Neural progenitor cell (in vitro differentiated cells): Measurements from ENCODE around the gene DDAH2. TPM values are rescaled to one million over a fixed set of nuclear protein-coding genes. Genes with fewer than 3 reads are reported as not detected.

ENCODE experiments used
- DNase-seq: peaks from one replicate; pipeline ENCODE4 v3.0.0-alpha.2; 2016; ENCODE audit warnings: low spot score
- H2AFZ ChIP-seq: fragments of 200-600 bp; sonication (generic); replicated peaks from 2 replicates; pipeline ENCODE4 v1.6.1; 2016; ENCODE audit warnings: antibody characterized with exemption
- H3F3A ChIP-seq: fragments of 200-600 bp; sonication (generic); 2 replicates; pipeline ENCODE4 v1.6.1; 2016; ENCODE audit warnings: antibody characterized with exemption, low read depth
- H3K27ac ChIP-seq: fragments of 200-600 bp; sonication (generic); 2 replicates; pipeline ENCODE4 v1.5.1; 2016; ENCODE audit warnings: mild to moderate bottlenecking
- H3K27me3 ChIP-seq: fragments of 200-600 bp; sonication (generic); 2 replicates; pipeline ENCODE4 v1.6.1; 2016; ENCODE audit warnings: mild to moderate bottlenecking, moderate library complexity
- H3K36me3 ChIP-seq: fragments of 200-600 bp; sonication (generic); 2 replicates; pipeline ENCODE4 v1.5.1; 2016
- H3K4me1 ChIP-seq: fragments of 200-600 bp; sonication (generic); 2 replicates; pipeline ENCODE4 v1.6.1; 2016; ENCODE audit warnings: mixed run types
- H3K4me2 ChIP-seq: fragments of 200-600 bp; sonication (generic); 2 replicates; pipeline ENCODE4 v1.6.1; 2016
- H3K4me3 ChIP-seq: fragments of 200-600 bp; sonication (generic); 2 replicates; pipeline ENCODE4 v1.5.1; 2016
- H3K79me2 ChIP-seq: fragments of 200-600 bp; sonication (generic); 2 replicates; pipeline ENCODE4 v1.6.1; 2016; ENCODE audit warnings: low read depth
- H3K9ac ChIP-seq: fragments of 200-600 bp; sonication (generic); 2 replicates; pipeline ENCODE4 v1.6.1; 2016
- H3K9me3 ChIP-seq: fragments of 200-600 bp; sonication (generic); 2 replicates; pipeline ENCODE4 v1.5.1; 2016; ENCODE audit warnings: low read depth
- H4K20me1 ChIP-seq: fragments of 200-600 bp; sonication (generic); 2 replicates; pipeline ENCODE4 v1.6.1; 2016; ENCODE audit warnings: low read depth
- H3K27ac Mint-ChIP-seq: 3 replicates; pipeline ENCODE4 v1.8.0; 2021; ENCODE audit warnings: mixed read lengths
- H3K27me3 Mint-ChIP-seq: 2 replicates; pipeline ENCODE4 v1.8.0; 2022; ENCODE audit warnings: low read depth, mild to moderate bottlenecking, inconsistent platforms, moderate library complexity, mixed read lengths; ENCODE audit not compliant: insufficient read depth
- H3K36me3 Mint-ChIP-seq: 3 replicates; pipeline ENCODE4 v1.8.0; 2021; ENCODE audit warnings: mixed read lengths
- H3K4me1 Mint-ChIP-seq: 3 replicates; pipeline ENCODE4 v1.8.0; 2021; ENCODE audit warnings: mixed read lengths
- H3K4me3 Mint-ChIP-seq: 3 replicates; pipeline ENCODE4 v1.8.0; 2021; ENCODE audit warnings: mild to moderate bottlenecking, moderate library complexity, mixed read lengths
- H3K9me3 Mint-ChIP-seq: 3 replicates; pipeline ENCODE4 v1.8.0; 2020; ENCODE audit warnings: mixed read lengths
- CTCF ChIP-seq: fragments of 200-600 bp; sonication (generic); IDR thresholded peaks from 2 replicates; pipeline ENCODE4 v1.5.1; 2017; ENCODE audit warnings: antibody characterized with exemption, mild to moderate bottlenecking
- EZH2 ChIP-seq: fragments of 200-600 bp; sonication (generic); IDR thresholded peaks from 2 replicates; pipeline ENCODE4 v1.6.1; 2017; ENCODE audit warnings: antibody characterized with exemption, mild to moderate bottlenecking, moderate library complexity
- EZH2phosphoT487 ChIP-seq: fragments of 200-600 bp; sonication (generic); IDR thresholded peaks from 2 replicates; pipeline ENCODE4 v1.6.1; 2017; ENCODE audit warnings: antibody characterized with exemption
- total RNA-seq: library from RNA; depleted of rRNA; stranded (reverse); fragments of >200 nt; gene quantifications from 2 replicates; pipeline ENCODE4 v1.2.3, GENCODE V29; 2015; ENCODE audit warnings: low replicate concordance

DDAH2 gene
- total RNA-seq, 1 donor from 2014 or later = 94.3 TPM

- no peak overlapping the region for H3K4me3 ChIP-seq
- H4K20me1 ChIP-seq = no peaks in the 10 kb centered on the region
- no peaks in the 10 kb centered on the region for H3K9me3 ChIP-seq
- H3K4me1 ChIP-seq = peaks cover 23% of the 10 kb centered on the region
- H3K36me3 Mint-ChIP-seq = peaks cover 18% of the 10 kb centered on the region
- H3K4me1 Mint-ChIP-seq = peaks cover 32% of the 10 kb centered on the region
- peak overlapping the region; percentile 42 for H3K27ac Mint-ChIP-seq
- no peaks in the 10 kb centered on the region for H3K27me3 ChIP-seq
- H3K9me3 Mint-ChIP-seq = no peaks in the 10 kb centered on the region
- H3K79me2 ChIP-seq = no peaks in the 10 kb centered on the region
- H3K4me3 Mint-ChIP-seq = no peak overlapping the region
- no peaks in the 10 kb centered on the region for H3K36me3 ChIP-seq
- no peak for DNase-seq
- no peak overlapping the region for H3K27ac ChIP-seq
- H3K27me3 Mint-ChIP-seq = peaks cover 3% of the 10 kb centered on the region
- H3K9ac ChIP-seq = no peak overlapping the region
- no peak overlapping the region for H3K4me2 ChIP-seq
- TF ChIP-seq CTCF = no peak
- no peak for TF ChIP-seq EZH2phosphoT487
- TF ChIP-seq EZH2 = no peak
- peaks cover 18% of the 10 kb centered on the region for H3F3A ChIP-seq
- no peak overlapping the region for H2AFZ ChIP-seq
These were observed 36.4 kb upstream of the DDAH2 start for GRCh38 chr6:31765559-31765909.

DNA sequence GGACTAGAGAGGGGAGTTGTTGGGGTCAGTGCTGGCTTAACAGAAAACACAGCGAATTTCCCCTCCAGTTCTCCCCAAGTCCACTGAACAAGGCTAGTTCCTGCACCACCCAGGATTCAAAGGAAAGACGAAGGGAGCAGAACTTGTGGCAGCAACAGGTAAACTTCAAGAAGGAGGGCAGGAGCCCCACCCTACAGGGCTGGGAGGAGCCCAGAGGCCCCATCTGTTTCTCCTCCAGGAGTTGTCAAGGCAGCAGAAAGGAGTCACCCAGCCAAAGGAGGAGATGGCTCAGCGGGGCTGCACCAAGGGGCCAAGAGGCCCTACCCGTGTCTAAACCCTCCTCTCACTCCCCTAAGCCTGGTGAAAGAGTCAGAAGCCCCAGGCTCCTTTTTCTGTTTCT, 35.1 kb upstream of the DDAH2 start:
- TF ChIP-seq CTCF (no peak), EZH2 (no peak), EZH2phosphoT487 (no peak)
- Histone ChIP-seq H3F3A (peaks cover 18% of the 10 kb centered on the region), H3K36me3 (no peaks in the 10 kb centered on the region), H3K9me3 (no peaks in the 10 kb centered on the region), H3K4me3 (no peak overlapping the region), H4K20me1 (no peaks in the 10 kb centered on the region), H2AFZ (no peak overlapping the region), H3K79me2 (no peaks in the 10 kb centered on the region), H3K4me1 (peaks cover 23% of the 10 kb centered on the region), H3K27ac (peak overlapping the region; percentile 42), H3K4me2 (peak overlapping the region; percentile 58), H3K27me3 (no peaks in the 10 kb centered on the region), H3K9ac (no peak overlapping the region)
- Mint-ChIP-seq H3K27me3 (peaks cover 4% of the 10 kb centered on the region), H3K36me3 (peaks cover 28% of the 10 kb centered on the region), H3K4me1 (peaks cover 29% of the 10 kb centered on the region), H3K4me3 (peak overlapping the region; percentile 54), H3K9me3 (no peaks in the 10 kb centered on the region), H3K27ac (peak overlapping the region; percentile 86)
- DNase-seq = no peak

GRCh38 chr6:31763619-31763940, 34.5 kb upstream of the DDAH2 start:
- DNase-seq = peak; percentile 88
- Histone ChIP-seq H3F3A (peaks cover 18% of the 10 kb centered on the region), H3K27me3 (no peaks in the 10 kb centered on the region), H3K4me1 (peaks cover 23% of the 10 kb centered on the region), H3K27ac (peak overlapping the region; percentile 67), H2AFZ (no peak overlapping the region), H3K9me3 (no peaks in the 10 kb centered on the region), H3K9ac (no peak overlapping the region), H4K20me1 (no peaks in the 10 kb centered on the region), H3K4me2 (peak overlapping the region; percentile 73), H3K79me2 (no peaks in the 10 kb centered on the region), H3K36me3 (no peaks in the 10 kb centered on the region), H3K4me3 (no peak overlapping the region)
- H3K27ac Mint-ChIP-seq = peak overlapping the region; percentile 86
- TF ChIP-seq EZH2phosphoT487 = no peak
- TF ChIP-seq EZH2 = no peak
- TF ChIP-seq CTCF = no peak
- peaks cover 4% of the 10 kb centered on the region for H3K27me3 Mint-ChIP-seq
- H3K36me3 Mint-ChIP-seq = peaks cover 34% of the 10 kb centered on the region
- peak overlapping the region; percentile 54 for H3K4me3 Mint-ChIP-seq
- H3K9me3 Mint-ChIP-seq = no peaks in the 10 kb centered on the region
- peaks cover 29% of the 10 kb centered on the region for H3K4me1 Mint-ChIP-seq
